GM23338 (cell line): ENCODE measurements around the gene ESX1.

Experiments
- CREB1 ChIP-seq: fragments of 250-450 bp; sonication (Bioruptor Pico); IDR thresholded peaks from 2 replicates; pipeline ENCODE4 v1.5.0; 2020; ENCODE audit warnings: low read depth, mild to moderate bottlenecking, moderate library complexity
- CTCF ChIP-seq, 2 experiments: fragments of 200-600 bp in 1 of 2; sonication (generic) in 1 of 2; conservative IDR thresholded peaks; 2 replicates each; pipeline versions ENCODE4 v1.5.1 to v1.6.1; 2016 to 2017; ENCODE audit warnings: antibody characterized with exemption in 2 of 2, low read depth in 2 of 2, mild to moderate bottlenecking in 2 of 2, moderate library complexity in 1 of 2
- ETS1 ChIP-seq: IDR thresholded peaks from 2 replicates; pipeline ENCODE4 v1.6.1; 2016; ENCODE audit warnings: antibody characterized with exemption
- EZH2 ChIP-seq: fragments of 200-600 bp; sonication (generic); IDR thresholded peaks from one replicate; pipeline ENCODE4 v1.8.0; 2017; ENCODE audit warnings: antibody characterized with exemption, mild to moderate bottlenecking, low read depth; ENCODE audit not compliant: unreplicated experiment
- EZH2phosphoT487 ChIP-seq: fragments of 200-600 bp; sonication (generic); IDR thresholded peaks from one replicate; pipeline ENCODE4 v1.8.1; 2018; ENCODE audit warnings: antibody characterized with exemption; ENCODE audit not compliant: unreplicated experiment
- NANOG ChIP-seq: IDR thresholded peaks from 2 replicates; pipeline ENCODE4 v1.6.1; 2016; ENCODE audit warnings: antibody characterized with exemption, borderline replicate concordance
- POLR2AphosphoS5 ChIP-seq: IDR thresholded peaks from 2 replicates; pipeline ENCODE4 v1.6.1; 2016; ENCODE audit warnings: antibody characterized with exemption, low read depth
- REST ChIP-seq: IDR thresholded peaks from one replicate; pipeline ENCODE4 v1.6.1; 2018; ENCODE audit warnings: antibody characterized with exemption; ENCODE audit not compliant: unreplicated experiment

GRCh38 chrX:104250470-104250869 is 4.3 kb downstream of the ESX1 start:
- TF ChIP-seq CTCF (conservative IDR thresholded peaks at IDR 0.05; ENCODE audit: low read depth in 2 of 2) (no peak), EZH2phosphoT487 (no peak), POLR2AphosphoS5 (no peak), EZH2 (no peak), REST (no peak), ETS1 (no peak), NANOG (no peak), CREB1 (no peak)
